T-helper 2 cell (primary cell): Measurements from ENCODE around the gene SH3PXD2A.

Source experiments
- DNase-seq, 5 experiments: peaks; one replicate each; pipeline versions ENCODE4 v3.0.0 to v3.0.0-alpha.2; 2012 to 2022

The SH3PXD2A gene

DNA sequence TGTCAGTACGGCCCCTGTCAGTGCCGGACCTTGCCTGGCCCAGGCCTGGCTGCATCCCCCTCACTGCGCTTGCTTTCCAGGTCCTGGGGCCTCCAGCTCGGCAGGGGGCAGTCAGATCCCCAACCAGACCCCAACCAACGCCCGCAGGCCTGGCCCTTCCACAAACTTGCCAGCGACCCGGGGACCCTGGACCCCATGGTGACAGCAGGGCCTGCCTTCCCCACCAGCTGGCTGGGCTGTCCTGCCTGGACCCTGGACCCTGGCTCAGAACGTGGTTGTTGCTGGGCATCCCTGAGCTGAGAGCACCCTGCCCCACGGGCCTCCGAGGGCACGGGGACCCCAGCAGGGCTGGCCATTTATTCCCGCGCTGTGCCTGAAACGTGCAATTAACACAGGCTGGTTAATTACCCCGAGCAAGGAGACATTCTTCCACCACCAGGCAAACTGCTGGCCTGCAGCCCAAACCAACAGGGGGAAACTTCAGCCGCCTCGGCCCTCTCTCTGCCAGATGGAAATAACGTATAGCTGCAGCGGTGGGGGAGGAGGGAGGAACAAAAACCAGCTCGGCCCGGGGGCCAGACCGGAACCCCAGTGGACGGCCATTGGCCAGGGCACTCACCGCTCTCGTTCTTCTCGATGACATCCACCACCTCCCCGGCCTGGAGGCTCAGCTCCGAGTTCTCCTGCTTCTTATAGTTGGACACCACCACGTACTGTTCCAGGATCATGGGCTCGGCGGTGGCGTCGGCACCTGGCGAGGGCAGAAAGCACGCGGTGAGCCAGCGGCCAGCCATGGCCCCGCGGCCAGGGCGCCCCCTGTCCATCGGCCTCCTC is 194.8 kb downstream of the SH3PXD2A start:
- peak in 1 of 5 experiments; percentile 11 for DNase-seq

DNA sequence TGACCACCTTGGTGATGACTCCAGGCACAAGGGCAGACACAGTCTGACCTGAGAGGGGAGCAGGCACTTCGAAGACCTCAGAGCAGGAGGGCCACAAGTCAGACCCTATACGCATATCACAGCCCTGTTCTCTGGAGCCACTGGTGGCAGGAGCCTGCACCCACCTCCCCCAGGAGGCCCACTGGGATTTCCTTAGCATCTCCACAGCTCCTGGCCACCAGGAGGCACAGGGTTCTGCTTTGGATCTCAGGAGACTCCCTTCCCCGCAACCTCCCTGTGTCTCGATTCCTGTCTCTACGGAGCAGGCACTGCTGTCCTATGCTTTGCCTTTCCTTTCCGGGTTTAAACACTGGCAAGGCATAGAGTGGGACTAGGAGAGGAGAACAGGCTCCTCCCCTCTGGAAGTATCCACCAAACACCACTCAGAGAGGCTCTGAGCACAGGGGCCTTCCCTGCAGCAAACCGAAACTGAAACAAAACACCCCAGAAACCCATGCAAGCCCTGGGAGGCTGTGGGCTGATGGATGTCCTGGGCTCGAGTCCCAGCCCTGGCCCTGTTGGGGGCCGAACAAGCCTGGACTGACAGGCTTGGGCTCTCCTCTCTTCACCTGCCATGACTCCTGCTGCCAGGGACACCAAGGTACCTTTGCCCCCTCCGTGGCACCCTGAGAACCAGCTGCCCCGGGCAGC is 195.6 kb downstream of the SH3PXD2A start:
- DNase-seq, result peak in 4 of 5 experiments; percentile 22 to 81 (median 36)

DNA sequence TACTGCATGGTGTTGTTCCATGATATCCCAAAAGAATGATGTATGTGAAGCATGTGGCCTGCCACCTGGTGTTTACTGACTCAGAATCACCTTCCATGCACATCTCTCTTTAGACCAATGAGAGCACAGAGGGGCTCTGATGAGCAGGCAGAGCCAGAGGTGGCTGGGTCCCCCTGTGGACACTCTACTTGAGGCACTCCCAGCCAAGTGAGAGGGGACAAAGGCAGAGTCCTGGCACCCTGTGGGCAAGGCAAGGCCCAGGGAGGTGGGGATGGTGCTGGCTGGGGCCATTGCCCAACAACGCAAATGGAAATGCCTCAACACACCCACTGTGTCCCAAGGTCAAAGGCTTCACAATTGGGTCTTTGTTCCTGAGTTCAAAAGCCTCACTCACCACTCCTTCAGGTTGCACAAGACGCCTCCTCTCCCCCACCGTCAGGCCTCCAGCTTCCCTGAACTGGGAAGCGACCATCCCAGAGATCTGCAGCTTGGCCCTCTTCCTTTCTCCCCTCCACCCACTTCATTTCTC is 197.3 kb downstream of the SH3PXD2A start:
- no peak for DNase-seq

DNA sequence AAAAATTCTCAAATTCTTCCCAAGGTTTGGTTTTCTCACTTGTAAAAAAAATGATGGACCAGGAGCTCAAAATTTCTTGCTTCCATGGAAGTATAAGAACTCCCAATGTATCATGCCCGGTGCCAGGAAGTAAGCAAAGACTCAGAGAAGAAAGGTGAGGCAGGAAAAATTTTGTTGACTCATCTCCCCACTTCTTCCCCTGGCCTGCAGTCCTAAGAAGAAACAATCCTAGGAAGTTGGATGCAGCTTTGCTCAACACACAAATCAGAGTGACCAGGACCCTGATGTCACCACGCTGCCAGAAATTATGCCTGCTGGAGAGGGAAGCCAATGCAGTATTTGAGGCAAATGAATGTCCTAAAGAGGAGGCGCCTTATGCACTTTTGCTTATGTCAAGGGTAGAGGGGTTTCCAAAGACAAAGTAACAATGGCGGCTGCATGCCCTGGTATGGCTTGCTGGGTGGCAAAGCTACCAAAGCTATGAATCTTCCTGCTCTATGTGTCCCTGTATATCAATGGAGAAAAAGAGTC is 198.2 kb downstream of the SH3PXD2A start:
- no peak for DNase-seq

DNA sequence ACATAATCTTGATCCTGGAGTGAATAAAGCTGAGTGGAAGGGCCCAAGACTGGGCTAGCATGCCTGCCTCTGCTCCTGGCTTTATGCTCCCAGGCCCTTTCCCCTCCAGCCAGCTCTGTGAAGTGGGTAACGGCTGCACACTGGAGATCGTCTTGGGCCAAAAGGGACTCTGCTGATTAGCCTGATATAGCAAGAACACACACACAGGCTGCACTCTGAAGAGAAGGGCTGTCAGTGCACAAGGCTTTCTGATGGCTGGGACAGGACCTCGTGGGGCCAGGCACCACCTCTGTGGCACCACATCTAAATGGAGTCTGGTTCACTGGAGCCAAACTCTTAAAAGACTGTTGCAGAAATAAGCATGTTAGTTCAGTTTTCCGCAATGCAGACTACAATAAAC is 200.5 kb downstream of the SH3PXD2A start:
- no peak for DNase-seq

DNA sequence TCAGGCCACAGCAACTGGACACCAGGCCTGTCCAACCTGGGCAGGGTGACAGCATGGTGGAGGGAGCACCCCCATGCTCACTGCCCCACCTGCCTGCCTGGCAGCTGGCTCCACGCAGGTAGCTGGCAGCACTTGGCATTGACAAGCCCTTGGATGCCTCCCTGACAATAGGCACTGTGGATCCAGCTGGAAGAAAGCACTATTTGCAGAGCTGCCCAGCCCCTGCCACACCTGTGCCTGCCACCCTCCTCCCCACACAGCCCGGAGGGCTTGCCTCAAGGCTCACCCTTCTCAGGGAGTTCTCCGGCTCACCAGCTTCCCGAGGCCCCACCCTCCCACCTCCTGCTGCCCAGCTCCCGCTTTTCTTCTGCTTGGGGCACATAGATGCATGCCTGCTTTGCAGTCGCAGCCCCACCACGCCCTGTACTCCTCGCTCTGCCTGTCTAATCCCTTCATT is 201.8 kb downstream of the SH3PXD2A start:
- DNase-seq, result no peak

DNA sequence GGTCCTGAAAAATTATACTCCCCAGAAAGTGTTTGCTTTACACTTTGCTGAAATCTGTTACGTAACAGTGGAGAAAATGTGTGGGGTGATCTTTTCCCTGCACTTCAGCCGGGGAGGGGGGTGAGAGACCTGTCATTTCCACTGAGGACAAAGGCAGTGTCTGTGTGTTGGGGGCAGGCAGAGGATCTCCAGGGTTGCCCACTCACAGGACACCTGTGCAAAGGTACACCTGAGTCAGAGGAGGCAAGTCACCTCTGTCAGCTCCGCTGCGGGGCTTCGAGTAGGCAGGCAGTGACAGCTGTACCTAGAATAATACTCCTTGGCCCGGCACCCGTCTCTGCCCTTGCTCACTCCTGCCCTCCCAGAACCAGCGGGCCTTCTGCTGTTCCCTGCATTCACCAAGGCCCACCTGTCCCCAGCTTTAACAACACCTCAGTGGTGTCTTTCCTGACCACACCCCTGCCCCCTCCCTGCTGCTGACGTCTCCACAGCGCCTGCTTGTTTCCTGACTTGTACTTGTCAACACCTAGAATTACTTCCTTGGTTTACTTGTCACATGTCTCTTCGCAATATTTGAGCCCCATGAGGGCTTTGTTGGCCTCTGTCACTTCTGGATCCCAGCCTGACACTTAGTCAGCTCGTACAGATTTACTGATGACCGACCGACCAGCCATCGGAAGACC is 202.6 kb downstream of the SH3PXD2A start:
- DNase-seq, result no peak

DNA sequence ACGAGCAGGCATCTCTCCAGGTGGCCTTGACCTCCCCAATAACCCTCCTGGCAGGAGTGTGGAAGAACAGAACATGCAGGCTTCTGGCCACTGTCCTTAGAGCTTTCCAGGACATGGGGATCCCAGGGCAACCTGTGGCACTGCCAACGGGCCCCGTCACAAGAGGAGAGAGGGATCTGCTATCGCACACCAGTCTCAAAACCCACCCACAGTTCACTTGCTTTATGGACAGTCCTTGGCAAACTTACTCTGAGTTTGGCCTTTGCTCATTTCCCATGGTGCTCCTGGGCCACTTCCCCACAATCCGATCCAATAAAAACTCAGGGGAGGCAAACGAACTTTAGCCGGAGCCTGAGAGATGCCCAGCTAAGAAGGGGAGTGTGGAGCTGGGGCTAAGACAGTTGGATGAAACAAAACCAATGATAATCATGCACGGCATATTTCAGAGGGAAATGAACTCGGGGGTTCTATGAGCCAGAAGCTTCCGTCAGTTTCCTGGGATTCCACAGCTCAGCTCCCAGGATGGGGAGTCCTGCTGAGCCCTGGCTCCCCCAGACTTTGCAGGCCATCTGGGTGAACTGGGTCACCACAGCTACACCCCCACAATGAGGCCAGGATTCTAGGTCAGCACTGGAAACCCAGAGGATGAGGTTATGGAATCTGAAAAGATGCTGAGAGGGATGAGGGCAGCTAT is 203.4 kb downstream of the SH3PXD2A start:
- no peak for DNase-seq

DNA sequence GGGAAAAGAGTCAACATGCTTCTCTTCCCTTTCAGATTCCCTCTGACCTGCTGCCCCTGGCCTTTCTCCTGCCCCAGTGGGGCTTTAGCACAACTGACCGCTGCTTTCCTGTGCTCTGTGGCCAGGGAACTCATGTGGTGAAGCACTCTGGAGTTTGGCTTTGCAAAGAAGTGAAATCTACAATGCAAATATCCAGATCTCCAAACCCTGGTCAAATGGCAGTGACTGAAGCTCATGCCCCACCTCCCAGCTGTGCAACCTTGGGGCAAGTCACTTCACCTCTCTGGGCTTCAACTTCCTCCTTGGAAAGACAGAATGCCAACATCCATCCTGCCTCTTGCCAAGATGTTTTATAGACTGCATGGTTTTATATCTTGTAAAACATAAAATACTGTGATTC is 204.0 kb downstream of the SH3PXD2A start:
- DNase-seq, result no peak

DNA sequence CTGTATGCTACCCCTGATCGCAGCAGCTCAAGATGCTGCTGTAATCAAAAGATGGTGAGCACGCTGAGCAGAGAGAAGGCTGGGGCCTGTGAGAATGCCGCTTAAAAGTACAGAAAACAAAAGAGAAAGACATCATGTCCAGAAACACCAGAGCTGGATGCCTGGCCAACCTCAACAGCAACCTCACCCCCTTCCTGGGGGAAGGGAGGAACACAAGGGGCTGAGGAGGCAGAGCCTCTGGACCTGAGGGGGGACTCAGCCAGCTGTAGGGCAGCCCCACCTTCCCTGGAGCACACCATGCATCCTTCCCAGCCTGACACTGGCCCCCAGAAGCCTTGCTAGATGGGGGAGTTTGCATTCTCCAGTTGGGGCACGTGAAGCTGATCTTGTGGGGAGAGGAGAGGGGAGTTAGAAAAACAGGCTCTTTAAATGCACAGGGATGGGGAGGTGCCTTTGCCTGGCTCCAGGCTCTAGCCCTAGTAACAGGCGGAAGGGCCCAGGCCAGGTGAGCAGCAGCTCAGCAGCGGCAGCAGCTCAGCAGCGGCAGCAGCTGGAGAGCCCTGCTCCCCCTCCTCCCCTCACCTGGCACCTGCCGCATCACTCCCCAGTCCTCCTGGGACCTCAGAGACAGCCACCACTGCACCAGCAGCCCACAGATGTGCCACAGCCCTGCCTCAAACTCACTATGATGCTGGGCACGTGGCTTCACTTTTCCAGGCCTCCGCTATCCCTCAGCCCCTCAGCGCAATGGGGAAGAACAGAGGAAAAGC is 205.5 kb downstream of the SH3PXD2A start:
- DNase-seq, result no peak

DNA sequence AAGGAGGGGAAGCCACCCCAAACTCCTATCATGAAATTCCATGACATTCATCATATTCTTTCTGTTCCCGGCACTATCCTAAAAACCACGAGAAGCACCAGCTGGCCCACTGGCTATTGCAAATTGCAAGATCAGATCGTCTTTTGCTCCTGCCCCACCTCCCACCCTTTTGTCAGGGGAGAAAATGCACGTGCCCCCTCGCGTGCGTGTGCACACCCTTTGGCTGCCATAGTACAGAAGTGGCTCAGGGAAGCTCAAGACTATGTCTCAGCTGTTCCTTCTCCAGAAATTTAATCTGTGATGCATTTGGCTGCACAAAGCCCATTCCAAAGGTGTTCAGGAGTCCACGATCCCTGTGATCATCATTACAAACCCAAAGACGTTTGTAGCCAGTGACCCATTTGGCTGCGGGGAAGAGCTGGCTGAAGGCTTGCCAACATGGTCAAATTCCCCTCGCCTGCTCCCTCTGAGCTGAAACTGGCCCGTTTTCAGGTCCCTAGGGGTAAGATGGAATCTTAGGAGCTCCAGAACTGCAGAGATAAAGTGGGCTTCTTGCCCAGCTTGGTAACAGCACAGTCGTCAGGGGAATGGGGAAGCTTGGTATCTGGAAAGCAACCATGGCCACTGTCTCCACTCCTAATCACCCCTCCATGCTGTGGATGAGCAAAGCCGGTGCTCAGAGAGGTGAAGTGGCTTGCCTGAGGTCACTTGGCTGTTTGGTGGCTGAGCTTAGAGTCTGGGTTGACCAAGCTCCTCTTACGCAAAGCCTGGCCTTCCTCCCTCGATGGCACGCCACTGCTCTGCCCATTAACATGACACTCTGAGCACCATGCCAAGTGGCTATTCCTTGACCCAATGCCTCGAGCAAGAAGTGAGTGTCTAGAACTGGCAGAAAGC is 206.5 kb downstream of the SH3PXD2A start:
- DNase-seq, result no peak

DNA sequence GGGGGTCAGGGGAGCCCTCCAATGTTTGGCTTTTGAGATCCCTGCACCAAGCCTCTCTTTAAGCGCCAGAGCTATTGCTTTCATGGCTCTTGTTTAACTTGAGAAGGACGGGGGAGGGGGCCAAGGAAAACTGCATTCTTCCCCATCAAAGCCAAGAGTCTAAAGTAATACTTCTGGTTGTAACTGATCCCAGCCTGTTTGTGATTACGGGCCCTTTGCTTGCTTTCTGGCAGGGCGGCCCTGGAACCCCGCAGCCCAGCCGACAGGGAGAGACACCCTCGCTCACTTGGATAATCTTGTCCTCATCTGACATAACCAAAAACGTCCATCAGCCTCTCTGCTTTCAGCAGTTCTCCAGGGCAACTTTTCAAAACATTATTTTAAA is 207.1 kb downstream of the SH3PXD2A start:
- DNase-seq, result no peak

DNA sequence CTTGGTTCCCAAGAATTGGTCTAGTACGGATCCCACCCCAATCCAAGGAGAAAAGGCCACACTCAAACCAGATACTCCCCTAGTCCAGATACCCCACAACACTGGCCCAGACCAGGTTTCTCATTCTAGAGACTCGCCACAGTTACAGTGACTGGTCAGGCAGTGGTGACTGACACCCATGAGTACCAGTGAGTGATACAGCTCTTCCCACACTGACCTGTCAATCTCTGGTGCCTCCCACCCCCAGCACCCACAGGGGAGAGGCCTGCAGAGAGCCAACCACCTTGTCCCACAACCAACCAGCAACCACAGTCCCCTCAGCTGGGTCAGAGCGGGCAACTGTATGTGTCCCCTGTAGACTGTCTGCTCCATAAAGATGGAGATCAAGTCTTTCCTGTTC is 209.1 kb downstream of the SH3PXD2A start:
- no peak for DNase-seq

DNA sequence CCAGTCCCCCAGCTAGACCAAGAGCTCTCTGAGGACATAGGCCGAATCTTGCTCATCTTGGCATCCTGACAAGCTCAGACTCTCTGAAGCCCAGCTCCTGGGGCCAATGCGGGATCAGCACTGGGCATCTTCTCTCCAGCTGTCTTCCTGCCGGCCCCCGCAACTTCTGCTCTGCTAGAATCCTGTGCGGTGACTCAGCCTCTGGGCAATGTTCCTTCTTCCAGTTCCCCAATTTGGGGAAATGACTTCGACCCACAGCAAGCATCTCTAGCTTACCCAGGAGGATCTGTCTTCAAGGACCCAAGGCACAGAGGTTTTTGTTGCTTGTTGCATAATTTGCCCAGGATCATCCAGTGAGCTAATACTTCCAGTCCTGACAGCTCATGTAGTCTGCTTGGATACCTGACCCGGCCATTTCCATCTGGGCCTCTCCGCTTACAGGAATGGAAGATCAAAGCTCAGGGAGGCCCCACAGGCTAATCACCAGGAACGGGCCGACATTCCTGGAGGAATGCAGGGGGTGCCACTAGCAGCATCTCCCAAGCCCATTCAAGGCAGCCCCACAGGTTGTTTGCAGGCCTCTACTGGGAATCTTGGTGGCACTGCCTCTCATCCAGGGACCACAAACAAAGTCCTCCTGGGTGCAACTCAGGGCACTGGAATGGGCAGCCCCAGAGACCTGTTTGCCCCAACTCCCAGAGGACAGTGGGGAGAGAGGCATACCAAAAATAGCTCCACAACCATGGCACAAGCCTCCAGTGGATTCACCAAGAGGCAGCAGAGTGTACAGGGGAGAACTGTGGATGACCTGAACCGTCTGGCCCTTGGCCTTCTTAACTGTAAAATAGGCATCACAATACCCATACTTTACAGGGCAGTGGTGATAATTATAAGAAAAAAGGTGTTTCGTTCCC is 210.0 kb downstream of the SH3PXD2A start:
- no peak for DNase-seq

DNA sequence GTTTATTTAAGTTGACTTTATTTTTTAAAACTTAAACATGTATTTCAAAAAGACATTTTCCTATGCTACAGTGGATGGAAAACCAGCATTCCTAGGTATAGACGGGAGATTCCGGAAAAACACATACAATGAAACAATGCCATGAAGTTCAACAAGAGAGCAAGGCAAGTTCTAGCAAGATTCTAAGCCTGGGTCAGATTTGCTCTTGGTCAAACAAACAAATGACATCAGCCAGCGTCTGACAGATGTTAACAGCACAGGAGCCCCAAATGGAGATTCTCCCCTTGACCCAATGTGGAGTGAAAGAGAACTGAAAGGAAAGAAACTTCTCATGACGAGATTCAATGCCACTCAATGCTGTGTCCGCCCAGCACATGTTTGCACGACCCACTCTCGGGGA is 212.0 kb downstream of the SH3PXD2A start:
- no peak for DNase-seq

DNA sequence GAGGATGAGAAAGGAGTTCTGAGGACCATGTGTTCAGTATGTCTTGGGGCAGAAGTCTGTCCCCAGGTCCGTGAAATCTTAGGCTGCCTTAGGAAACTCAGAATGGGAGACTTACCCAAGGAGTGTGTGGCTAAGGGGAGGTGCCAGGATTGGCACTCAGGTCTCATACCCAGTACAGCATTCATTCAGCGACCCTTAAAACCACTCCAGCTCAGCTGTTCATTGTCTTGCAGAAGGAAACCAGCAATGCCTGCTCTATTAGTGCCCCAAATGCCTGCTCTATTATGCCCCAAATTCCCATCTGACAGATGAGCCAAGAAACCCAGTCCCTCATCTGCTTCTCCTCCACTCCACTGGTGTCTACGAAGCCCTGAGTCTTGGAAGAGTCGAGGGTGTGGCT is 214.1 kb downstream of the SH3PXD2A start:
- DNase-seq, result no peak

DNA sequence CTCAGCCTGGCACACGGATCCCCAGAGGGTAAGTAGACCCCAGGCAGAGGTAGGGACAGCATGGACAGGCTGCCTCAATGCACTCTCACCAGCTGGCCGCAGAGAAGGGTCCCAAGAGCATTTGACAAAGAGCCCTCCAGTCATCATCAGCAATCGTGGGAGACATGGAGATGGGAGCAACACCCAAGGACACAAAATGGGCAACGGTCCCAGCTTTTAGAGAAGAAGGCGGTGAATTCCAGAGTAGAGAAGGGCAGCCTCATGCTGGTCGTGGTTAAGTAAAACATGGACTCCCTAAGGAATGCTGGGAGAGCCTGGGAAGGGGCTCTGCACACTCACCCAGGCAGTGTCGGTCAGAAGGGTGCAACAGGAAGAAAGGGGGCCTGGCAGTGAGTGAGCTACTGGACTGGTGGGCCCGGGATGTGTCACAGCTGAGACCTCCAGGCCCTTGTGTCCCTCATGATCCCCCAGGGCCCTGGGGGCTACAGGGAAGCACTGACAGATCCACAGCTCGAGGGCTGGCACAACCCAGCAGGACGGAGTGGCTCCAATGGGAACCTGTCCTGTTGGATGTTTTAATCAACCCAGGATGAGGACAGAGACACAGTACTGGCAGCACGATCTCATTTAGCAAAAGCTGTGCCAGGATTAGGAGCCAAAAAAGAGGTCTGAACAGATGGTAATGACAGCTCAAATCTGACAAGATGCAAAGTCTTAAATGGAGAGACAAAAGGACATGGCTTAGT is 214.8 kb downstream of the SH3PXD2A start:
- no peak for DNase-seq

DNA sequence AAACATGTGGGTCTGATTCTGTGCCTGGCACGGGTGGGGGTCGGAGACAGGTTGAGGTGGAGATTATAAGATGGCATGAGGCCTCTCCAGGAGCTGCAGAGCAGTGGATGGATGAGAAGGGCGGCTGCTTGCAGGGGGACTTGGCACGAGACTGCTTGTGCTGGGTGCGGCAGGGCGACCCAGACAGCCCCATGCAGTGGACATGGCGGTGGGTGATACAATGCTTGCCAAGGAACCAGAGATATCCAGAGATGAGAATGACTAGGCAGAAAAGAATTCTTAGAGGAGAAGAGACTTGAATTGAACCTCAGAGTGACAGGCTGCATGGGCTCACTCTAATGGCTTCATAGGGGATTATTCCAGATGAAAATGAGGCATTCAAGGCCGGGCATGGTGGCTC is 216.4 kb downstream of the SH3PXD2A start:
- no peak for DNase-seq
